H1 (cell line): Measurements from ENCODE around the gene SSH2. TPM values are rescaled to one million over a fixed set of nuclear protein-coding genes. Genes with fewer than 3 reads are reported as not detected.

ENCODE experiments used
- ATF3 ChIP-seq: IDR thresholded peaks from 2 replicates; pipeline ENCODE4 v1.6.1; 2011; ENCODE audit warnings: low read depth, mild to moderate bottlenecking, low read length; ENCODE audit not compliant: insufficient read depth
- CREB1 ChIP-seq: IDR thresholded peaks from 2 replicates; pipeline ENCODE4 v1.6.1; 2012; ENCODE audit warnings: inconsistent platforms
- CTBP2 ChIP-seq: IDR thresholded peaks from 2 replicates; pipeline ENCODE4 v1.7.0; 2011; ENCODE audit warnings: borderline replicate concordance, mild to moderate bottlenecking, moderate library complexity, mixed read lengths, low read length; ENCODE audit not compliant: insufficient read depth, insufficient read length
- FOSL1 ChIP-seq: IDR thresholded peaks from 2 replicates; pipeline ENCODE4 v1.6.1; 2011; ENCODE audit warnings: mild to moderate bottlenecking, low read depth, low read length, moderate library complexity; ENCODE audit not compliant: insufficient read depth
- HDAC2 ChIP-seq, 2 experiments: fragments of 300-600 bp in 1 of 2; sonication (generic) in 1 of 2; IDR thresholded peaks; 2 replicates each; pipeline ENCODE4 v1.6.1; 2011 to 2012; ENCODE audit warnings: low read depth in 2 of 2, low read length in 2 of 2, mild to moderate bottlenecking in 2 of 2, moderate library complexity in 2 of 2, borderline replicate concordance in 1 of 2, inconsistent platforms in 1 of 2
- JUN ChIP-seq: IDR thresholded peaks from 2 replicates; pipeline ENCODE4 v1.6.1; 2011; ENCODE audit warnings: low read depth, mild to moderate bottlenecking, improper control_type of control experiment, low read length
- JUND ChIP-seq: IDR thresholded peaks from 2 replicates; pipeline ENCODE4 v1.6.1; 2011; ENCODE audit warnings: mild to moderate bottlenecking, improper control_type of control experiment, low read length
- KDM5A ChIP-seq: fragments of 200-600 bp; IDR thresholded peaks from 2 replicates; pipeline ENCODE4 v1.7.1; 2012; ENCODE audit warnings: mild to moderate bottlenecking, low read length, inconsistent platforms, mixed read lengths
- NANOG ChIP-seq: IDR thresholded peaks from 2 replicates; pipeline ENCODE4 v1.6.1; 2011; ENCODE audit warnings: low read length, low read depth, mild to moderate bottlenecking, inconsistent platforms; ENCODE audit not compliant: insufficient read depth, poor library complexity, severe bottlenecking
- NRF1 ChIP-seq: IDR thresholded peaks from 2 replicates; pipeline ENCODE4 v1.6.1; 2011; ENCODE audit warnings: mild to moderate bottlenecking, low read depth, low read length, improper control_type of control experiment
- PHF8 ChIP-seq: fragments of 200-600 bp; sonication (generic); conservative IDR thresholded peaks from 2 replicates; pipeline ENCODE4 v1.7.1; 2012; ENCODE audit warnings: low read depth, mild to moderate bottlenecking, inconsistent platforms, low read length, moderate library complexity
- POLR2AphosphoS5 ChIP-seq: IDR thresholded peaks from 2 replicates; pipeline ENCODE4 v1.6.1; 2011; ENCODE audit warnings: low read depth, low read length
- RBBP5 ChIP-seq: IDR thresholded peaks from 2 replicates; pipeline ENCODE4 v1.7.1; 2012; ENCODE audit warnings: low read depth, mild to moderate bottlenecking, inconsistent platforms, low read length, moderate library complexity, borderline replicate concordance
- SAP30 ChIP-seq: fragments of 300-600 bp; sonication (generic); IDR thresholded peaks from 2 replicates; pipeline ENCODE4 v1.7.1; 2012; ENCODE audit warnings: low read length, moderate library complexity, mild to moderate bottlenecking, inconsistent platforms; ENCODE audit not compliant: insufficient read depth, insufficient replicate concordance
- SIN3A ChIP-seq, 2 experiments: IDR thresholded peaks in 1 of 2; conservative IDR thresholded peaks in 1 of 2; 2 replicates each; pipeline ENCODE4 v1.6.1; 2011 to 2012; ENCODE audit warnings: low read length in 2 of 2, improper control_type of control experiment in 1 of 2, low read depth in 1 of 2, mild to moderate bottlenecking in 1 of 2
- SIRT6 ChIP-seq: IDR thresholded peaks from one replicate; pipeline ENCODE4 v1.7.1; 2012; ENCODE audit warnings: low read length, inconsistent platforms
- SRF ChIP-seq: IDR thresholded peaks from 2 replicates; pipeline ENCODE4 v1.6.1; 2011; ENCODE audit warnings: mild to moderate bottlenecking, low read depth, low read length, moderate library complexity
- SUZ12 ChIP-seq: fragments of 200-600 bp; sonication (generic); IDR thresholded peaks from 2 replicates; pipeline ENCODE4 v1.6.1; 2012; ENCODE audit warnings: mild to moderate bottlenecking, inconsistent platforms, low read length, moderate library complexity, mixed read lengths
- TAF7 ChIP-seq: optimal IDR thresholded peaks from 2 replicates; pipeline ENCODE3; 2011; ENCODE audit warnings: low read depth, mild to moderate bottlenecking, inconsistent platforms, low read length, moderate library complexity, borderline replicate concordance
- TBP ChIP-seq: IDR thresholded peaks from 2 replicates; pipeline ENCODE4 v1.6.1; 2011; ENCODE audit warnings: low read depth, low read length, improper control_type of control experiment
- TEAD4 ChIP-seq: IDR thresholded peaks from 2 replicates; pipeline ENCODE4 v1.6.1; 2012; ENCODE audit warnings: low read depth, low read length, inconsistent platforms, mixed read lengths
- USF2 ChIP-seq: IDR thresholded peaks from 2 replicates; pipeline ENCODE4 v1.6.1; 2011; ENCODE audit warnings: low read length, improper control_type of control experiment
- ZNF274 ChIP-seq: IDR thresholded peaks from 2 replicates; pipeline ENCODE4 v1.7.0; 2012; ENCODE audit warnings: low read length, borderline replicate concordance; ENCODE audit errors: extremely low read depth
- polyA plus RNA-seq, 7 experiments: library from polyadenylated mRNA; depleted of rRNA in 3 of 7; stranded (reverse) in 5 of 7; unstranded in 2 of 7; fragments of >200 nt in 5 of 7; fragments of 200-250 nt in 2 of 7; gene quantifications; 1 replicate in 5 of 7; 2 replicates in 1 of 7; 4 replicates in 1 of 7; pipeline versions ENCODE4 v1.2.1 to v1.2.3, GENCODE V29; 2011 to 2013; ENCODE audit warnings: missing spikeins in 2 of 7, mixed read lengths in 2 of 7
- total RNA-seq: library from RNA; stranded (reverse); fragmentation: NEBNext Ultra II Directional; extraction: Animal tissue kit (Norgen Biotek cat#: 25700); gene quantifications from 2 replicates; pipeline ENCODE4 v1.2.1, GENCODE V29; 2021

Gene SSH2
- total and polyA plus RNA-seq, 2 of the 8 experiments (the other 6 are each of a cell fraction or from before 2014, with no cell fraction given): 5.2 to 15.9 TPM

DNA sequence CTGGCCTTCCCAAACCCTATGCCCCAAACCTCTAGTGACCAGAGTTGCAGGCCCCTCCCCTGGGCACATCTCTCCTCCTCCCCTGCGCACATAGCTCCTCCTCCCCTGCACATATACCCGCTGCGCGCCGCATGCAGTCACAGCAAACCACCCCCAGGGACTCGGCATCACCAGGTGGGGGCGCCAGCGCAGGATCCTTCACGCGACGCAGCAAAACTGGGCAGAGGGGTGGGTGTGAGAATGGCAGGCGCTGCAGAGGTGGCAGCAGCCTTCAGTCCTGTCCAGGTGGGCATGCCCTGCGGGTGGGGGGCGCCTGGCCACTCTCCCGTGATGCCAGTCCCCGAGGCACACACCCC, 312.9 kb downstream of the SSH2 start (continued):
- no peak for TF ChIP-seq CTBP2
- 0 out of 4 replicates have a peak, but pooled peaks of 1 of the 2 experiments have one; percentile 50 for TF ChIP-seq SIN3A (conservative IDR thresholded peaks at IDR 0.05 in 1 of 2, IDR thresholded peaks at IDR 0.05 in 1 of 2; ENCODE audit: low read depth in 1 of 2, low read length in 2 of 2)
- TF ChIP-seq RBBP5: no peak
- TF ChIP-seq SUZ12: no peak; the same call in 1 of the 2 replicates
- TF ChIP-seq NRF1: peak; percentile 34
- TF ChIP-seq SRF: no peak
- TF ChIP-seq PHF8: no peak
- TF ChIP-seq POLR2AphosphoS5: no peak
- TF ChIP-seq TBP: no peak
- no peak for TF ChIP-seq TEAD4
- TF ChIP-seq HDAC2 (IDR thresholded peaks at IDR 0.05; ENCODE audit: borderline replicate concordance in 1 of 2, low read depth in 2 of 2, low read length in 2 of 2): peak; percentile 69 to 91; a peak in 3 of 4 replicates
- TF ChIP-seq SIRT6: no peak
- TF ChIP-seq NANOG: peak; percentile 37
- TF ChIP-seq JUND: 0 out of 2 replicates have a peak, but pooled peaks have one; percentile 5
- TF ChIP-seq CREB1: peak; percentile 81
- TF ChIP-seq ATF3: no peak
- TF ChIP-seq SAP30: no peak
- no peak for TF ChIP-seq JUN
- no peak for TF ChIP-seq ZNF274
- no peak for TF ChIP-seq USF2
- no peak for TF ChIP-seq FOSL1
- no peak for TF ChIP-seq TAF7
- TF ChIP-seq KDM5A: no peak
